Activated naive CD8-positive, alpha-beta T cell treated with anti-CD3 and anti-CD28 coated beads for 36 hours (primary cell): ENCODE data around the gene AICDA. TPM values are rescaled to one million over a fixed set of nuclear protein-coding genes. Genes with fewer than 3 reads are reported as not detected.
A peak's percentile ranks its signal among the peaks of the same experiment; 100 is the strongest.
"Not testable (repeated sequence)": the region's sequence is repeated elsewhere in the genome, so short reads cannot be mapped to it uniquely, and the experiment has no call there.

Source experiments
- DNase-seq: peaks from one replicate; pipeline ENCODE4 v3.0.0; 2021
- H3K27ac Mint-ChIP-seq: one replicate; pipeline ENCODE4 v1.8.0; 2022; ENCODE audit warnings: mild to moderate bottlenecking, moderate library complexity, mixed read lengths
- H3K27me3 Mint-ChIP-seq: one replicate; pipeline ENCODE4 v1.8.0; 2022; ENCODE audit warnings: mild to moderate bottlenecking, mixed read lengths
- H3K36me3 Mint-ChIP-seq: one replicate; pipeline ENCODE4 v1.8.0; 2021; ENCODE audit warnings: mild to moderate bottlenecking, mixed read lengths
- H3K4me1 Mint-ChIP-seq: one replicate; pipeline ENCODE4 v1.8.0; 2021; ENCODE audit warnings: mixed read lengths
- H3K4me3 Mint-ChIP-seq: one replicate; pipeline ENCODE4 v1.8.0; 2022; ENCODE audit warnings: mild to moderate bottlenecking, moderate library complexity, mixed read lengths
- H3K9me3 Mint-ChIP-seq: one replicate; pipeline ENCODE4 v1.8.0; 2022; ENCODE audit warnings: mixed read lengths
- total RNA-seq, 2 experiments: library from RNA; stranded (reverse); gene quantifications; one replicate each; pipeline ENCODE4 v1.2.3, GENCODE V29; 2021

Gene AICDA
- total RNA-seq, 2 experiments from 2014 or later, result not detected

GRCh38 chr12:8635342-8636006, 22.8 kb upstream of the AICDA start:
- H3K9me3 Mint-ChIP-seq, DNase-seq, H3K4me1 Mint-ChIP-seq, H3K4me3 Mint-ChIP-seq, H3K27me3 Mint-ChIP-seq, H3K27ac Mint-ChIP-seq, H3K36me3 Mint-ChIP-seq: not testable (repeated sequence)

- H3K27me3 Mint-ChIP-seq, result no peaks in the 10 kb centered on the region
- no peak for DNase-seq
- no peak overlapping the region for H3K4me3 Mint-ChIP-seq
- no peaks in the 10 kb centered on the region for H3K9me3 Mint-ChIP-seq
- H3K27ac Mint-ChIP-seq, result no peak overlapping the region
- H3K4me1 Mint-ChIP-seq, result peaks cover 6% of the 10 kb centered on the region
- H3K36me3 Mint-ChIP-seq, result no peaks in the 10 kb centered on the region
Observed at GRCh38 chr12:8630131-8630530, 17.5 kb upstream of the AICDA start.

GRCh38 chr12:8629486-8630033, 16.9 kb upstream of the AICDA start:
- Mint-ChIP-seq H3K9me3 (no peaks in the 10 kb centered on the region), H3K36me3 (no peaks in the 10 kb centered on the region), H3K27ac (peak overlapping the region; percentile 35), H3K4me3 (no peak overlapping the region), H3K27me3 (no peaks in the 10 kb centered on the region), H3K4me1 (peaks cover 6% of the 10 kb centered on the region)
- no peak for DNase-seq

GRCh38 chr12:8628731-8629130, 16.1 kb upstream of the AICDA start:
- no peak overlapping the region for H3K27ac Mint-ChIP-seq
- H3K4me3 Mint-ChIP-seq, result no peak overlapping the region
- H3K27me3 Mint-ChIP-seq, result no peaks in the 10 kb centered on the region

GRCh38 chr12:8624750-8625149, 12.1 kb upstream of the AICDA start:
- not testable (repeated sequence) for H3K4me1 Mint-ChIP-seq, H3K36me3 Mint-ChIP-seq, H3K27me3 Mint-ChIP-seq, H3K9me3 Mint-ChIP-seq, DNase-seq, H3K4me3 Mint-ChIP-seq, H3K27ac Mint-ChIP-seq

More at GRCh38 chr12:8628731-8629130, 16.1 kb upstream of the AICDA start:
- Mint-ChIP-seq H3K9me3 (no peaks in the 10 kb centered on the region), H3K4me1 (peaks cover 6% of the 10 kb centered on the region), H3K36me3 (no peaks in the 10 kb centered on the region)
- DNase-seq, result no peak

- Mint-ChIP-seq H3K27ac (no peak overlapping the region), H3K4me1 (no peaks in the 10 kb centered on the region), H3K9me3 (no peaks in the 10 kb centered on the region), H3K27me3 (no peaks in the 10 kb centered on the region), H3K4me3 (no peak overlapping the region), H3K36me3 (no peaks in the 10 kb centered on the region)
- DNase-seq, result no peak
Observed at GRCh38 chr12:8622646-8623045, 10.0 kb upstream of the AICDA start.

GRCh38 chr12:8615206-8615605, 2.5 kb upstream of the AICDA start:
- Mint-ChIP-seq H3K27ac (no peak overlapping the region), H3K36me3 (no peaks in the 10 kb centered on the region), H3K27me3 (no peaks in the 10 kb centered on the region), H3K4me3 (no peak overlapping the region), H3K4me1 (no peaks in the 10 kb centered on the region), H3K9me3 (peaks cover 2% of the 10 kb centered on the region)
- DNase-seq, result no peak

GRCh38 chr12:8613881-8614280, 1.2 kb upstream of the AICDA start:
- not testable (repeated sequence) for H3K27ac Mint-ChIP-seq, H3K27me3 Mint-ChIP-seq, H3K4me3 Mint-ChIP-seq, H3K9me3 Mint-ChIP-seq, H3K36me3 Mint-ChIP-seq, DNase-seq, H3K4me1 Mint-ChIP-seq

- H3K27ac Mint-ChIP-seq, result no peak overlapping the region
- DNase-seq, result no peak
- H3K4me1 Mint-ChIP-seq, result peaks cover 8% of the 10 kb centered on the region
Observed at GRCh38 chr12:8609061-8609570, 3.5 kb downstream of the AICDA start.

GRCh38 chr12:8606890-8607289, 5.8 kb downstream of the AICDA start:
- Mint-ChIP-seq H3K27ac (no peak overlapping the region), H3K36me3 (no peaks in the 10 kb centered on the region), H3K9me3 (no peaks in the 10 kb centered on the region), H3K4me1 (peaks cover 8% of the 10 kb centered on the region), H3K27me3 (peaks cover 20% of the 10 kb centered on the region), H3K4me3 (no peak overlapping the region)
- no peak for DNase-seq

More at GRCh38 chr12:8609061-8609570, 3.5 kb downstream of the AICDA start:
- Mint-ChIP-seq H3K9me3 (no peaks in the 10 kb centered on the region), H3K36me3 (no peaks in the 10 kb centered on the region), H3K4me3 (no peak overlapping the region), H3K27me3 (peaks cover 4% of the 10 kb centered on the region)

- Mint-ChIP-seq H3K4me3 (no peak overlapping the region), H3K4me1 (peaks cover 8% of the 10 kb centered on the region), H3K27ac (no peak overlapping the region), H3K27me3 (peaks cover 20% of the 10 kb centered on the region), H3K36me3 (no peaks in the 10 kb centered on the region), H3K9me3 (no peaks in the 10 kb centered on the region)
- no peak for DNase-seq
Observed at GRCh38 chr12:8605057-8605456, 7.6 kb downstream of the AICDA start.

- H3K36me3 Mint-ChIP-seq, result no peaks in the 10 kb centered on the region
- peaks cover 1% of the 10 kb centered on the region for H3K4me1 Mint-ChIP-seq
- DNase-seq, result no peak
- H3K27me3 Mint-ChIP-seq, result peaks cover 20% of the 10 kb centered on the region
- no peak overlapping the region for H3K4me3 Mint-ChIP-seq
- no peak overlapping the region for H3K27ac Mint-ChIP-seq
- no peaks in the 10 kb centered on the region for H3K9me3 Mint-ChIP-seq
Observed at GRCh38 chr12:8603856-8604255, 8.8 kb downstream of the AICDA start.

GRCh38 chr12:8603286-8603685, 9.4 kb downstream of the AICDA start:
- Mint-ChIP-seq H3K36me3 (no peaks in the 10 kb centered on the region), H3K4me1 (no peaks in the 10 kb centered on the region), H3K9me3 (no peaks in the 10 kb centered on the region), H3K4me3 (no peak overlapping the region), H3K27me3 (peaks cover 20% of the 10 kb centered on the region), H3K27ac (no peak overlapping the region)
- no peak for DNase-seq

GRCh38 chr12:8596561-8596960, 16.1 kb downstream of the AICDA start:
- no peaks in the 10 kb centered on the region for H3K36me3 Mint-ChIP-seq
- DNase-seq, result no peak
- no peaks in the 10 kb centered on the region for H3K4me1 Mint-ChIP-seq
- H3K27me3 Mint-ChIP-seq, result no peaks in the 10 kb centered on the region
- H3K9me3 Mint-ChIP-seq, result no peaks in the 10 kb centered on the region
- H3K4me3 Mint-ChIP-seq, result no peak overlapping the region
- H3K27ac Mint-ChIP-seq, result no peak overlapping the region

- H3K4me3 Mint-ChIP-seq, result no peak overlapping the region
- peaks cover 9% of the 10 kb centered on the region for H3K4me1 Mint-ChIP-seq
- peaks cover 3% of the 10 kb centered on the region for H3K27me3 Mint-ChIP-seq
- H3K36me3 Mint-ChIP-seq, result no peaks in the 10 kb centered on the region
- no peaks in the 10 kb centered on the region for H3K9me3 Mint-ChIP-seq
- no peak overlapping the region for H3K27ac Mint-ChIP-seq
- DNase-seq, result no peak
Observed at GRCh38 chr12:8594072-8594471, 18.6 kb downstream of the AICDA start.

GRCh38 chr12:8593246-8593645, 19.4 kb downstream of the AICDA start:
- Mint-ChIP-seq H3K9me3 (no peaks in the 10 kb centered on the region), H3K36me3 (no peaks in the 10 kb centered on the region), H3K27me3 (peaks cover 3% of the 10 kb centered on the region), H3K27ac (no peak overlapping the region), H3K4me1 (peaks cover 9% of the 10 kb centered on the region), H3K4me3 (no peak overlapping the region)
- no peak for DNase-seq
